Rectal smooth muscle tissue (tissue), 1 donor: ENCODE results near the gene KCNT2.
"Not testable (repeated sequence)": the region's sequence is repeated elsewhere in the genome, so short reads cannot be mapped to it uniquely, and the experiment has no call there.

Experiments used
- H3K27ac ChIP-seq: one replicate; pipeline ENCODE4 v1.7.0; 2013; ENCODE audit warnings: low read depth, low read length, inconsistent platforms
- H3K27me3 ChIP-seq: one replicate; pipeline ENCODE4 v1.7.0; 2013; ENCODE audit warnings: low read length; ENCODE audit not compliant: control insufficient read depth, insufficient read depth
- H3K36me3 ChIP-seq: one replicate; pipeline ENCODE4 v1.7.0; 2013; ENCODE audit warnings: low read length; ENCODE audit not compliant: control insufficient read depth, insufficient read depth
- H3K4me1 ChIP-seq: one replicate; pipeline ENCODE4 v1.7.0; 2013; ENCODE audit warnings: low read length; ENCODE audit not compliant: control insufficient read depth, insufficient read depth
- H3K4me3 ChIP-seq: one replicate; pipeline ENCODE4 v1.7.0; 2013; ENCODE audit warnings: low read length
- H3K9ac ChIP-seq: one replicate; pipeline ENCODE4 v1.7.0; 2013; ENCODE audit warnings: low read length

The KCNT2 gene

DNA sequence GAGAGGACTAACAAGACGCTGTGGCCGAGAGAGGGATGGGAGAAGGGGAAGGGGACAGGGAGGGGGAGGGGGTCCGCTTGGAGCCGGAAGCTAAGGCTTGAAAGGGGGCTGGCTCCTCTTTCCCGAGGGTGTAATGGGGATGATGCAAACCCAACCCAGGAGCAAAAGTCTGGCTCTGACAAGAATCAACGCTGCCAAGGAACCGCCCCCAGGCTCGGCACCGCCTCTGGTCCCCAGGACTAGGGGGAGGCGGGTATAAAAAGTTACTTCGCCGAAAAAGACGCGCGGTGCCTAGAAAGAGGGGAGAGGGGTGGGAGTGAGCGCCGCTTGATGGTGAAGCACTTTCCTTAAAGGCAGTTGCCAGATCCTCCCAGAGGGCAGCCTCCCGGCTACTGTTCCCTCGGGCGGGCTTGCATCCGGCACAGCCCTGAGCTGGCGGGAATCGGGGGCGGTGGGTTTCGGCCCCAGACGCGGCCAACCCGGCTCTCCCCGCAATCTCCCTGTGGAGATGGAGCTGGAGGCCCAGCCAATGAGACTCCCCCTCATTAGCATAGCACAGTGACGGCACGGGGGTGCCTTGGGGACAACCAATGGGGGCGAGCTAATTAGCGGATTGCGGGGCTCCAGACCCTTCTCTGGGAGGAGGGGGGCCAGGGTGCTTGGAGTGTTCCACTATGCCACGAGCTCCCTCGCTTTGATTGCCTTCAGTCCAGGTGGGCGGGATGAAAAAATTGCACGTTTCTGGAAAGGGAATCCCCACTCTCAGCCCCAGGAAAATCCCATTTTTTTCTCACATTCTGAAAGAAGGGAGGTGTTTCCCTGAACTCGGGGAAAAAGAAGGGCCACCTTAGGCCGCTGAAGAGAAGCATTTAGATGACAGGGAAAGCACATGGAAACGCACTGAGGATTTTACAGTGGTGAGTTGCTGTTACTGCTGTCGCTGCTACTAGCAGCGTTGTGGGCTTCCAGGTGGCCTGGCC, at the start of gene KCNT2:
KCNT2 (minus strand) TSS at position 51 of the 980 bp plus-strand sequence. CDS start 131 bp downstream, outside the sequence.
- no peak within 1 kb of the TSS for H3K9ac ChIP-seq
- peak within 1 kb of the TSS; percentile 59 for H3K27ac ChIP-seq
- H3K27me3 ChIP-seq, result no peaks in the 10 kb centered on the region
- peak within 1 kb of the TSS; percentile 57 for H3K4me3 ChIP-seq
- H3K4me1 ChIP-seq, result peaks cover 2% of the 10 kb centered on the region
- H3K36me3 ChIP-seq, result no peaks in the 10 kb centered on the region

- Histone ChIP-seq H3K9ac (no peak overlapping the region), H3K36me3 (no peaks in the 10 kb centered on the region), H3K27ac (no peak overlapping the region), H3K4me1 (no peaks in the 10 kb centered on the region), H3K27me3 (no peaks in the 10 kb centered on the region), H3K4me3 (no peak overlapping the region)
These were observed 47.3 kb upstream of the KCNT2 start for GRCh38 chr1:196655494-196655893.

- no peak overlapping the region for H3K27ac ChIP-seq
- no peaks in the 10 kb centered on the region for H3K4me1 ChIP-seq
- H3K4me3 ChIP-seq, result no peak overlapping the region
- H3K36me3 ChIP-seq, result no peaks in the 10 kb centered on the region
- H3K9ac ChIP-seq, result no peak overlapping the region
- H3K27me3 ChIP-seq, result no peaks in the 10 kb centered on the region
These were observed 46.8 kb upstream of the KCNT2 start for GRCh38 chr1:196655071-196655470.

GRCh38 chr1:196654271-196654670, 46.0 kb upstream of the KCNT2 start:
- H3K27ac ChIP-seq, result no peak overlapping the region
- H3K9ac ChIP-seq, result no peak overlapping the region

DNA sequence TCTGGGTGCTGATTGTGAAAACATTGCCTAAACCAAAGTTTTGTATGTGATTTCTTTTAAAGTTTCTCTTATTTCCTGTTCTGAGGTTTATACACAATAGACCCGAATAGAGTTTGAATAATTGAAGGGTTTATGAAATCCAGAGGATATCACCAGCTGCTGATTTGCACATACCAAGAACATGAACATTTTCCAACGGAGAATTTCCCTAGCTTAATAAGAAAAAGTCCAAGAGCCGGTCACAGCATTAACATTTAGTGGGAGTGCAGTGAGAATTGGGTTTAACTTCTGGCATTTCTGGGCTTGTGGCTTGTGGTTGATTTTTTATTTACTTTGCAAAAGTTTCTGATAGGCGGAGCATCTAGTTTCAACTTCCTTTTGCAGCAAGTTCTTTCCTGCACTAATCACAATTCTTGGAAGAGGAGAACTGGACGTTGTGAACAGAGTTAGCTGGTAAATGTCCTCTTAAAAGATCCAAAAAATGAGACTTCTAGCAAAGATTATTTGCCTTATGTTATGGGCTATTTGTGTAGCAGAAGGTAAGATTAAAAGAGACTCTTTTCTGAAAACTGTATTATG, 43.5 kb upstream of the KCNT2 start, which contains the start of gene CFH:
CFH (plus strand) TSS at position 407 of the 579 bp plus-strand sequence; CDS start at position 482, 75 bp downstream.
- H3K27me3 ChIP-seq, result no peaks in the 10 kb centered on the region
- H3K27ac ChIP-seq, result no peak within 1 kb of the TSS
- H3K4me3 ChIP-seq, result no peak within 1 kb of the TSS
- no peak within 1 kb of the TSS for H3K9ac ChIP-seq
- no peaks in the 10 kb centered on the region for H3K4me1 ChIP-seq
- H3K36me3 ChIP-seq, result no peaks in the 10 kb centered on the region

More at GRCh38 chr1:196654271-196654670, 46.0 kb upstream of the KCNT2 start:
- no peaks in the 10 kb centered on the region for H3K4me1 ChIP-seq
- no peak overlapping the region for H3K4me3 ChIP-seq
- H3K36me3 ChIP-seq, result no peaks in the 10 kb centered on the region
- no peaks in the 10 kb centered on the region for H3K27me3 ChIP-seq

GRCh38 chr1:196651079-196651478, 42.8 kb upstream of the KCNT2 start:
- H3K4me3 ChIP-seq, result no peak overlapping the region
- no peak overlapping the region for H3K27ac ChIP-seq
- H3K4me1 ChIP-seq, result no peaks in the 10 kb centered on the region
- H3K9ac ChIP-seq, result no peak overlapping the region
- H3K36me3 ChIP-seq, result no peaks in the 10 kb centered on the region
- H3K27me3 ChIP-seq, result no peaks in the 10 kb centered on the region

DNA sequence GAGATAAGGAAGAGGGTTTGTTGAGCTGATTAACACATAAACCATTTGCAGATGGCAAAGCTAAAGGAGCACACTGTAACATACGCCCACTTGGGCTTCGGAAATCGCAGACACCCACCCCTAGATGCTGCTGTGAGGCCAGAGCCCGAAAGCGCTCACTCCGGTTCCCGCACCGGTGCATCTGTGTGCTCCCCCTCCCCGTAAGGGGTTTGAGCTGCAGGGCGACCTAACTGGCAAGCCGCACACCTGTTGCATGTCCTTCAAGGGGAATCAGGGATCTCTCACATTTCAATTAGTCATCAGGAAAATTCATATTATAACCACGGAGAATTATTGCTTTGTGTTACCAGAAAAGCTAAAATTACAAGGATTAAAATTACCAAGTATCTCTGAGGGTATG, 42.2 kb upstream of the KCNT2 start:
- Histone ChIP-seq H3K4me1 (no peaks in the 10 kb centered on the region), H3K9ac (no peak overlapping the region), H3K36me3 (no peaks in the 10 kb centered on the region), H3K27ac (no peak overlapping the region), H3K4me3 (no peak overlapping the region), H3K27me3 (no peaks in the 10 kb centered on the region)

DNA sequence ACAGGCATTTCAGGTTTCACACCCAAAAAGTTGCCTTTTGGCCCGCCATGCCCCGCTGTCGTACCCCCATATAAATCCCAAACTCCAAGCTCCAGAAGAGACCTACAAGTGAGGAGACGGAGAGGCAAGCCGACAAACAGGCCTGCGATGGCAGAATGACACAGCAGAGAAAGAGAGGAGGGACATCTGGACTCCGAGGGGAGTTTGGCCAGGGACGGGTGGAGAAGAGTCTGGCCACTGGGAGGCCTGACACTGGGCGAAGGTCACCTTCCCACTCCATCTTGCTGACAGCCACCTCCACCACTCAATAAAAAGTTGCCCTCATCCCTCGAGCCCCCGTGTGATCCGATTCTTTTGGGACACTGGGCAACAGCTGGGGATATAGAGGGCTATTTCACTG, 41.8 kb upstream of the KCNT2 start:
- no peaks in the 10 kb centered on the region for H3K4me1 ChIP-seq
- H3K27me3 ChIP-seq, result no peaks in the 10 kb centered on the region
- H3K27ac ChIP-seq, result no peak overlapping the region
- H3K36me3 ChIP-seq, result no peaks in the 10 kb centered on the region
- H3K4me3 ChIP-seq, result no peak overlapping the region
- H3K9ac ChIP-seq, result no peak overlapping the region

- Histone ChIP-seq H3K9ac (no peak overlapping the region), H3K27ac (no peak overlapping the region), H3K27me3 (no peaks in the 10 kb centered on the region), H3K4me1 (no peaks in the 10 kb centered on the region), H3K4me3 (no peak overlapping the region), H3K36me3 (no peaks in the 10 kb centered on the region)
These were observed 32.7 kb upstream of the KCNT2 start for GRCh38 chr1:196640976-196641375.

- not testable (repeated sequence) for H3K4me3 ChIP-seq, H3K36me3 ChIP-seq, H3K27me3 ChIP-seq, H3K4me1 ChIP-seq, H3K27ac ChIP-seq, H3K9ac ChIP-seq
These were observed 31.1 kb upstream of the KCNT2 start for GRCh38 chr1:196639291-196639690.

DNA sequence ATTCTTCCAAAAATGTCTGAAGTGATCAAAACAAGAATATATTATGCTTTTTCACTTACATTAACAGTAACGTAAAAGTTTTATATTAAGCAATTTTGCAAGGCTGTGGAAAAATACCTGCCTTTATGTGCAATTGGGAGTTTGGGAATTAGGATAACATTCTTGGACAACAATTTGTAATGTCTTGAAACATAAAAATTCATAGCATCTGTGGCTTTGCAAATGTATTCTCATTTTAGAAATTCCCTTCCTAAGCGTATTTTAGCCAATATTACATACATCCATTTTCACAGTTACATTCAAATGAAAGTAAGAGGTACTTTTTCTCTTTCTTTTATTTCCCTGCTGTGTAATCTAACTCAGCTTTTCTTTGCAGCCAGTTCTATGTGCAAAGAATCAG, 30.2 kb upstream of the KCNT2 start:
- Histone ChIP-seq H3K27me3 (no peaks in the 10 kb centered on the region), H3K36me3 (no peaks in the 10 kb centered on the region), H3K4me1 (no peaks in the 10 kb centered on the region), H3K9ac (no peak overlapping the region), H3K4me3 (no peak overlapping the region), H3K27ac (no peak overlapping the region)

DNA sequence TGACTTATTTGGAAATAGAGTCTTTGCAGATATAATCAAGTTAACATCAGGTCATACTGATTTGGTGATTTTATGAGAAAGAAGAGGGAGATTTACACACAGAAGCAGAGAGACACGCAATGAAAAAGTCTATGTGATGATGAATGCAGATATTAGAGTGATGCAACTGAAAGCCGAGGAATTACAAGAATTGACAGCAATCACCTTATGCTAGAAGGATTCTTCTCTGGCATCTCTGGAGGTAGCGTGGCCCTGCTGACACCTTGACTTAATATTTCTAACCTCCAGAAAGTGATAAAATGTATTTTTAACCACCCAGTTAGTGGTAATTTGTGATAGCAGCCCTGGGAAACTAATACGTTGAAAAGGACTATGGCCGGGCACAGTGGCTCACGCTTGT, 29.4 kb upstream of the KCNT2 start:
- H3K4me3 ChIP-seq, result no peak overlapping the region
- H3K36me3 ChIP-seq, result no peaks in the 10 kb centered on the region
- H3K27ac ChIP-seq, result no peak overlapping the region
- no peak overlapping the region for H3K9ac ChIP-seq
- H3K27me3 ChIP-seq, result no peaks in the 10 kb centered on the region
- no peaks in the 10 kb centered on the region for H3K4me1 ChIP-seq
